ENCODE measurements around the gene NAGK.

Gene NAGK

GRCh38 chr2:71126957-71127356 lies 58.5 kb downstream of the NAGK start:
- H3K4me3 ChIP-seq (ENCODE audit: low read depth, low read length): no peak overlapping the region
- ChIA-PET POLR2A (interaction anchor here (0.6 kb wide), 1 partner anchor 1870 kb away, joined by 4 read pairs; no protein-coding TSS in a partner anchor), CTCF (interaction anchor here (0.8 to 1.7 kb wide), 3 partner anchors 26 to 163 kb away, joined by 3 to 9 read pairs (median 3); no protein-coding TSS in a partner anchor)
- no peak for DNase-seq (ENCODE audit: low read depth, low spot score)
- TF ChIP-seq CTCF (IDR thresholded peaks at IDR 0.05; ENCODE audit: insufficient read depth, low read length, missing control alignments): no peak

Measured in AG04449 (cell line).